Endodermal cell (in vitro differentiated cells): ENCODE data around the gene LMO3. TPM values are rescaled to one million over a fixed set of nuclear protein-coding genes. Genes with fewer than 3 reads are reported as not detected.

Experiments
- DNase-seq: peaks from one replicate; pipeline ENCODE4 v3.0.0-alpha.2; 2017
- H3K27ac ChIP-seq: 2 replicates; pipeline ENCODE4 v1.5.1; 2013; ENCODE audit warnings: mild to moderate bottlenecking, low read depth, low read length, moderate library complexity
- H3K27me3 ChIP-seq: 2 replicates; pipeline ENCODE4 v1.6.1; 2013; ENCODE audit warnings: mild to moderate bottlenecking, low read length, moderate library complexity; ENCODE audit not compliant: insufficient read depth, control insufficient read depth, poor library complexity, severe bottlenecking
- H3K36me3 ChIP-seq: 2 replicates; pipeline ENCODE4 v1.7.0; 2013; ENCODE audit warnings: mild to moderate bottlenecking, low read length, moderate library complexity; ENCODE audit not compliant: control insufficient read depth, insufficient read depth
- H3K4me1 ChIP-seq: one replicate; pipeline ENCODE4 v1.7.0; 2013; ENCODE audit warnings: low read length; ENCODE audit not compliant: control insufficient read depth, insufficient read depth
- H3K4me3 ChIP-seq: 2 replicates; pipeline ENCODE4 v1.5.1; 2013; ENCODE audit warnings: mild to moderate bottlenecking, low read length, moderate library complexity
- H3K9ac ChIP-seq: 2 replicates; pipeline ENCODE4 v1.6.1; 2013; ENCODE audit warnings: mild to moderate bottlenecking, low read length, moderate library complexity; ENCODE audit not compliant: poor library complexity, severe bottlenecking; ENCODE audit errors: extremely low read depth
- H3K9me3 ChIP-seq: 2 replicates; pipeline ENCODE4 v1.6.1; 2013; ENCODE audit warnings: mild to moderate bottlenecking, low read length, moderate library complexity; ENCODE audit not compliant: control insufficient read depth
- H3K27ac Mint-ChIP-seq: 2 replicates; pipeline ENCODE4 v1.8.0; 2020; ENCODE audit warnings: mixed read lengths
- H3K27me3 Mint-ChIP-seq: 2 replicates; pipeline ENCODE4 v1.8.0; 2021; ENCODE audit warnings: mild to moderate bottlenecking, mixed read lengths; ENCODE audit not compliant: insufficient read depth
- H3K36me3 Mint-ChIP-seq: 2 replicates; pipeline ENCODE4 v1.8.0; 2020; ENCODE audit warnings: low read depth, mixed read lengths
- H3K4me1 Mint-ChIP-seq: 2 replicates; pipeline ENCODE4 v1.8.0; 2020; ENCODE audit warnings: mixed read lengths
- H3K4me3 Mint-ChIP-seq: 2 replicates; pipeline ENCODE4 v1.8.0; 2020; ENCODE audit warnings: mild to moderate bottlenecking, moderate library complexity, mixed read lengths
- H3K9me3 Mint-ChIP-seq: 2 replicates; pipeline ENCODE4 v1.8.0; 2020; ENCODE audit warnings: mild to moderate bottlenecking, mixed read lengths
- CTCF ChIP-seq: fragments of 200-600 bp; sonication (generic); conservative IDR thresholded peaks from 2 replicates; pipeline ENCODE4 v1.5.0; 2021; ENCODE audit warnings: antibody characterized with exemption, mild to moderate bottlenecking
- WGBS, 2 experiments: methylation state at CpG; one replicate each; pipeline versions ENCODE4 v1.1.5 to v1.1.7; 2013; ENCODE audit warnings: missing lambda C conversion rate in 2 of 2, mixed read lengths in 1 of 2; ENCODE audit not compliant: insufficient coverage in 1 of 2, insufficient read length in 1 of 2; 5-methylcytosine and 5-hydroxymethylcytosine counted together
- total RNA-seq, 2 donors: library from RNA; stranded (reverse); fragmentation: NEBNext Ultra II Directional in 1 of 2; extraction: Animal tissue kit (Norgen Biotek cat#: 25700) in 1 of 2; gene quantifications; 2 replicates in 1 of 2; 3 replicates in 1 of 2; pipeline ENCODE4 v1.2.1, GENCODE V29; 2021

The LMO3 gene
- total RNA-seq, 2 donors from 2014 or later: 0.77 to 3.2 TPM

DNA sequence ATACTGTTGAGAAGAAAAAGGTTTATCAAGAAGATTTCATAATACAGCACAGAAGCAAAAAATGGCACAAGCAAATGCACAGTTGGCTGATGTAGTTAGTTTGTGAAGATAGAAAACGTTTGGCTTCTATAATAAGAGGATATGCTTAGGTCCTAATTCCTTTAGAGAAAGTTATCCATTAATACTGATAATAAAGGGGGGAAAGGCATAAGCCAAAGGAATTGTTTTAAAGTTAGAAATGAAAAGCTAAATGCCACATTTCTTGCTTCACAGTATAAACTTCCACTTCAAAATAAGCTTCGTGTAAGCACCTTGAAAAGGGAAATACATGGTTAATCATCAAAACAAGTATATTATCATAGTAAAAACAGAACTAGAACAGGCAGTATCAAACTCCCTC, 12.4 kb downstream of the LMO3 start:
- no peak overlapping the region for H3K4me3 Mint-ChIP-seq
- no peak overlapping the region for H3K9ac ChIP-seq
- H3K4me3 ChIP-seq: no peak overlapping the region
- no peak overlapping the region for H3K27ac ChIP-seq
- no peaks in the 10 kb centered on the region for H3K36me3 Mint-ChIP-seq
- H3K9me3 Mint-ChIP-seq: no peaks in the 10 kb centered on the region
- H3K27ac Mint-ChIP-seq: no peak overlapping the region
- WGBS, 2 experiments: 40 to 81% methylated on average over 1 to 2 of the region's 2 CpGs
- DNase-seq: no peak
- H3K36me3 ChIP-seq: no peaks in the 10 kb centered on the region
- no peaks in the 10 kb centered on the region for H3K4me1 Mint-ChIP-seq
- no peaks in the 10 kb centered on the region for H3K27me3 ChIP-seq
- no peak for TF ChIP-seq CTCF
- H3K4me1 ChIP-seq: no peaks in the 10 kb centered on the region
- H3K9me3 ChIP-seq: no peaks in the 10 kb centered on the region
- no peaks in the 10 kb centered on the region for H3K27me3 Mint-ChIP-seq

GRCh38 chr12:16590645-16591044, 15.3 kb downstream of the LMO3 start:
- Mint-ChIP-seq H3K4me1 (no peaks in the 10 kb centered on the region), H3K36me3 (no peaks in the 10 kb centered on the region), H3K9me3 (no peaks in the 10 kb centered on the region), H3K4me3 (no peak overlapping the region), H3K27ac (no peak overlapping the region), H3K27me3 (no peaks in the 10 kb centered on the region)
- 89 to 100% methylated on average over 1 to 3 of the region's 3 CpGs for WGBS, 2 experiments
- TF ChIP-seq CTCF: no peak
- Histone ChIP-seq H3K4me3 (no peak overlapping the region), H3K4me1 (no peaks in the 10 kb centered on the region), H3K27ac (no peak overlapping the region), H3K9ac (no peak overlapping the region), H3K36me3 (no peaks in the 10 kb centered on the region), H3K27me3 (no peaks in the 10 kb centered on the region), H3K9me3 (no peaks in the 10 kb centered on the region)
- DNase-seq: no peak

DNA sequence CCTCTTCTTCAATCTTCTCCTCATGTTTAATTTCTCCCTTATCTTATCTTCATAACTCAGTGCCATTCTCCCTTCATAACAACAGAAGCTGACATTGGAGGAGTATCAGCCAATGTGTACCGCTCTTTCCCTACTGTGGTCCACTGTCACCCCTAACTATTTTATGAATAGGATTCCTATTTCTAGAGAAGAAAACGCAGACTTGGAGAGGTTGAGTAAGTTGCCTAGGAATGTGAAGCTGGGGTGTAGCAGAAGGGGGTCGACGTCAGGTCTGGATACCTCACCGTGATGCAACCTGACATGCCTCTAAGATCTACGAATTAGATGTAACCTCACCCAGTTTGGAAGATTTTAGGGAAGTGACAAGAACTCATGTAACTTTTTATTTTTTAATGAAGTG, 17.1 kb downstream of the LMO3 start:
- H3K4me1 Mint-ChIP-seq: no peaks in the 10 kb centered on the region
- TF ChIP-seq CTCF: no peak
- Histone ChIP-seq H3K9ac (no peak overlapping the region), H3K27me3 (no peaks in the 10 kb centered on the region), H3K36me3 (no peaks in the 10 kb centered on the region), H3K4me3 (no peak overlapping the region), H3K9me3 (no peaks in the 10 kb centered on the region), H3K27ac (no peak overlapping the region), H3K4me1 (no peaks in the 10 kb centered on the region)
- no peak for DNase-seq
- H3K27ac Mint-ChIP-seq: no peak overlapping the region
- no peak overlapping the region for H3K4me3 Mint-ChIP-seq
- no peaks in the 10 kb centered on the region for H3K9me3 Mint-ChIP-seq
- no peaks in the 10 kb centered on the region for H3K27me3 Mint-ChIP-seq
- H3K36me3 Mint-ChIP-seq: no peaks in the 10 kb centered on the region
- 78 to 81% methylated on average over 4 to 6 of the region's 6 CpGs for WGBS, 2 experiments
